D341Med (cell line): ENCODE data around the gene SLC24A3.

Source experiments
- DNase-seq: peaks from one replicate; pipeline ENCODE4 v3.0.0; 2012; ENCODE audit warnings: low spot score

The SLC24A3 gene

DNA sequence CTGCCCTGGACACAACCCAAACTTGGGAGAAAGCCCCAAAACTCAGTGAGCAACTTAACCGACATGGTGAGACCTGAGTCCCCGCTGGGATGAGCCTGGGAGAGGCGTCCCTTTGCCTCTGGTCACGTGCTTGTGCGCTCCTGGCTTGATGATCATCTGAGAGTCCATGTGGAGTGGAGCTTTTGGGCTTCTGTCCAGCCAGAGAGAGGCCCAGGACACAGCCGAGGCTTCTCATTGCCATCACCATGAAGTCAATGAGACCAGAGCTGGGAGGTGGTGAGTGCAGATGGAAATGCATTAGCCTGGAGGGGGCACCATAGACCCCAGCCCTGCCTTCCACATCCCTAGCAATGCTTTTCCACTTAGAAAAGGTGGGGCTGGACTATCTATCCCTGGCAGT lies 250.0 kb downstream of the SLC24A3 start:
- DNase-seq = no peak

DNA sequence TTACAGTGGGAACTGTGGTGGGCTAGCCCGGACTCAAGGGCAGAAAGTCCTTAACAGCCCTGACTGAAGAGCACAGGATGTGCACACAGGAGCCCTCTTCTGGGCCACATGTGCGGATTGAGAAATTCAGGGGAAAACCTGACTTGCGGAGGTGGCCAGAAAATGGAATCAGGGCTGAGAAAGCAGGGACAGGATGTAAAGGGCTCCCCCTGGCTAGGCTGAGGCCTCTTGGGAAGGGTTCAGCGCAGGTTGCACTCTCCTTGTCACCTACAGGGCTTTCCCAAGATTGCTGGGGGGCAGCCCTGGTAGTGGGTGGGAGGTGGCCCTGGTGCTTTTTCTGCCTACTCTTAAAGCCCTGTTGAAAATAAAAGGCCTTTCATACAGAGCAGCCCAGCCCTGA lies 251.2 kb downstream of the SLC24A3 start:
- no peak for DNase-seq

DNA sequence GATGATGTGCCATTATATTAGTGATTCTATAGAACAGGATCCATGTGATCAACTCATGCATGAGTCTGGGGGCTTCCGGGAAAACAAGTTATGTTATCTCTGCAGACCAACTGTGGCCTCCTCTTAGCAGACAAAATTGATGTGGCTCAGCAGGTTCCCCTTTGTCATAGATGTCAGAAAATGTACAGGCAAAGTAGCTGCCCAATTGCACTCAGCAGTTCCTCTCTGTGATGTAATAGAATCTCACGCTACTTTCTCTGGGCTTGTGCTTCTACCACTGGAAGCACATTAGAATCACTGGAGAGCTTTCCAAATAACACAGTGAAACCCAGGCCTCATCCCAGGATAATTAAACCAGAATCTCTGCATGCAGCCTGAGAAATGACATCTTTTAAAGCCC lies 253.1 kb downstream of the SLC24A3 start:
- DNase-seq = no peak

GRCh38 chr20:19466206-19466928 lies 253.9 kb downstream of the SLC24A3 start:
- DNase-seq = no peak

DNA sequence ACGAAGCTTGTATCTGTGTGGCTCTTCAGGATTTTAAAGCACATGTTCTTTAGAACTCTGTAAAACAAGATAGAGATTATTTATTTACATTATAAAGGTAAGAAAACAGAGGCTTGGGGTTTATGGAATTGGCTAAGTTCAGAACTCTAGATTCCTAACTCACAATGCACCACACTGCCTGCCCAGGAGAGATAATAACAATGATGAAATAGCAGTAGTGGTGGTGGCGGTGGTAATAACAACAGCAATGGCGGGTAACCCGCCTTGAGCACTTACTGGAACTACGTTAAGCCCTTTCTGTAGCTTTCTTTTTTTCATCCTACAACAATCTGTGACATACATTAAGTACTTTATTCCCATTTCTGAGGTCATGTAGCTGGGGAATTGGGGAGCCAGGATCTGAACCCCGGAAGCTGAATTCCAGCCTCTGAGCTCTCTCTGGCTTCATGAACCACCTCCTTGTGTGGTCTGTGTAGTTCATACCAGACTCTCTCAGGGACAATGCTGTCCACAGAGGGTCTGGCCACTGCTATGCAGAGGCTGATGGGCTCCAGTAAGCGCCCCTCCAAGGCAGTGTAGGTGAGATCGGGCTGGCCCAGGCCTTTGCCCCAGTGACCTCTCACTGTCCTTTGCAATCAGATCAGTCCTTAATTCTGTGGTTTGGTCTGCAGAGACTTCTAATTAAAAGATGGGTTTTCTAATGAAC lies 260.9 kb downstream of the SLC24A3 start:
- no peak for DNase-seq

DNA sequence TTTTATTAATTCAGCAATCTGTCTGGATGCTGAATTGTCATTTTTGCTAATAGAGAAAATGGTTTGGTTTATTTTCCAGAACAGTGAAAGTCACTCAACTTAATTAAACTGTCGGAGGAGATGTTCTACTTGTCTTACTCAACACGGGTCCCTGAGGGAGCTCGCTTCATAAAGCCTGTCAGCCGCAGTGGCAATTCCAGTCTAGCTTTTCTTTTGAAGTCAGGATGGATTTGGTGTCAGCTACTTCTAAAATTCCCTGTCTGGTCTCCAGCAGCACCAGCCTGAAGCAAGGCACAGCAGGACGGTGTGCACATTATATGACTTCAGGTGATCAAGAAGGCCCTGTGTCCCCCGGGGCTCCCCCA lies 261.5 kb downstream of the SLC24A3 start:
- DNase-seq = no peak

GRCh38 chr20:19478320-19478895 lies 266.0 kb downstream of the SLC24A3 start:
- no peak for DNase-seq

- no peak for DNase-seq
These were observed 270.3 kb downstream of the SLC24A3 start for GRCh38 chr20:19482726-19483125.

- no peak for DNase-seq
These were observed 270.9 kb downstream of the SLC24A3 start for GRCh38 chr20:19483309-19483708.

DNA sequence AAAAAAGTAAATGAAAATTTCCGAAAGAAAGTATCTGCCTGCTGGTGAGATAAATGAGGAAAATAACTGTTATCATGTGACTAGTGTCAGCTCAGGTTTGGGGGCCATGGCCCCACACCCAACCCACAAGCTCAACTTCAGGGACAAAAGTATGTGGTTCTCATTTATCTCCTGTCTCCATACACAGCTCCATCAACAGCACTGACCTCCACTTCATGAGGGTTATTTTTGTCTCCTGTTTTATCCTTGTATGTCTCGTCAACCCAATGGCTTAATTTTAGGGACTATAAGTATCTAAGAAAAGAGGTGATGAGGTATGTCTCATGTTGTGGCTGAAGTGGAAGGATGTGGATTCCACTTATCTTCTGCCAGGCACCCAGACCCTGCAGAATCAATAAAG lies 274.0 kb downstream of the SLC24A3 start:
- DNase-seq = no peak

- DNase-seq = no peak
These were observed 275.0 kb downstream of the SLC24A3 start for GRCh38 chr20:19487420-19487819.

DNA sequence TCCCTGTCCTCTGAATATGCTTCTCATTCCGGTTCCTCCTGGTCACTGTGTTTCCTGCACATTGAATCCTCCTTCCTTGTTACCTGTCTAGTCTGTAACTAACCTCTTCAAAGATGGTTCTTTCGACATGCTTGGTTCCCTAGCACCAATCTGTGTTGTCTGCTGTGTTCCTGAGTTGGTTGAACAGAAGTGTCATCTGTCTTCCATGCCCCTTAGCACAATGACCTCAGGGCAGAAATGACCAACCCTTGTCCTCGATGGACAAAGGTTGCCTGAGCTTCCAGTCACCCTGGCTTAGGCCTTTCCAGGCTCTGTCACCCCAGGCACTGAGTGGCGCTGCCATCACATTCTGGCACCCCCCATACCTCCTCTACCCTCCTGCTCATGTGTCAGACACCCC lies 278.8 kb downstream of the SLC24A3 start:
- no peak for DNase-seq

DNA sequence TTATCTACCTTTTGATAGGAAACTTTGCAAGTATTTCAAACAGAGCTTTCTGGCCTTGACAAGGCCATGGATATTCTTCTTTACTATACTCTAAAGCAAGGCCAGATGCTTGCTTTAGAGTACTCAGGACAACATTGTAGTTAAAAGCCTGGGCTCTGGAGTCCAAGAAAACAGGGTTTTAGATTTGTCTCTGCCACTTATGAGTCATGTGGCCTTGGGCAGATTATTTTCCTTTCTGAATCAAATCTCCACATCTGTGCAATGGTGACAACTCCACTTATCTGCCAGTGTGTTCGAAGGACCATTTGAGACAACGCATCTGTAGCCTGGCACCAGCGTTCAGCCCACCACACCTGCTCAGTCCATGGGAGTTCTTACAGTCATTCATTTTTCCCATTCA lies 279.7 kb downstream of the SLC24A3 start:
- no peak for DNase-seq

- DNase-seq = no peak
These were observed 280.4 kb downstream of the SLC24A3 start for GRCh38 chr20:19492687-19493336.

GRCh38 chr20:19493794-19494495 lies 281.5 kb downstream of the SLC24A3 start:
- no peak for DNase-seq

DNA sequence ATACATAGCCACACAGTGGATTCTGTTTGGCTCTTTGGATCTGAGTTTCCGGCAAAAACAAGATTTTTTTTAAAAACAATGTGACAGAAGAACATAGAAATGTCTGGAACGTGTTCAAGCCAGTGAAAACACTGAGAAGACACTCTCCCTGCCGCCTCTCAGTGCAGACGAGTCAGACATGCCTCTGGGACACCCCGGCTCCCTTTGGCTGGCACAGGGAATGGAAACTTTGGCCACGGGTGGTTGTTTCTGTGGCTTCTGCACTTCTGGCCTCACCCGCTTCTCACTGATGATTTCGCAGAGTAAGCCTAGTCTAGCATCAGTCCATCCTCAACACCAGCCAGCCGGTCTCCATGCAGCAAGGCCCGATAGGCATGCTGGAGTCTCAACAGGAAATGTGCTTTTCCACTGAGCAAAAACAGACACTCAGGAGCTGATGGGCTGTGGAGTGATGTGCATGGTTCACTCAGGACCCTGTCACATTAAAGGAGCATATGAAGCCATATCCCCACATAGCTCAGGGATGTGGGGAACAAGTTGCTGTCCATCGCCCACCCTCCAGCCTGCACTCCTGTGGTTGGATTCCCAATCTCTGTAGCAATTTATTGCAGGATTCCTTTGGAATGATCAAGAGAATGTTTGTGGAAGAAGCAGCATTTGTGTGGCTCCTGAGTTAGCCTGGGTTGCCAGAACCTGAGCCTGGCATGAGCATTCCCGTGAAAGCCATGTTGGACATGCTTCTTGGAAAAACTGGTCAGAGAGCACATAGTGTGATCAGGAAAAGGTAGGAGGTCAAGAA lies 283.7 kb downstream of the SLC24A3 start:
- no peak for DNase-seq

DNA sequence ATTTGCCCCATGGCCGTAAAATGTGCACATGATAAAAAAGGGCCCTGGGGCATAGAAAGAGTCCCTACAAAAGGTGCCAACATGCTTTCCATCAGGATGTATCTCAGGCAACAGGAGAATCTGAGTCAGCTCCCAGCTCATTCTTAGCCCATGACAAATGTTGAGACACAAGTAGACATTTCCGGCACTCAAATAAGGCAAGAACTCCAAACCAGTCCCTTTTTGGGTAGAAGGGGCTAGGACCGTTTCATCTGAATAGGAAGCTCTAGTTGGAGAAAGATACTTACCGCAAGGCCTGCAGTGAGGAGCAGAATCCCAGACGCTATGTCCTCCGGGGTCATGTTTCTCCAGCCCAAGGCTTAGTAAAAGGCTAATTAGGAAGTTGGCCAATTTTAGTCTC lies 284.6 kb downstream of the SLC24A3 start:
- no peak for DNase-seq

GRCh38 chr20:19498756-19499155 lies 286.3 kb downstream of the SLC24A3 start:
- no peak for DNase-seq

GRCh38 chr20:19501476-19502115 lies 289.2 kb downstream of the SLC24A3 start:
- DNase-seq = no peak

GRCh38 chr20:19502169-19502568 lies 289.7 kb downstream of the SLC24A3 start:
- no peak for DNase-seq

DNA sequence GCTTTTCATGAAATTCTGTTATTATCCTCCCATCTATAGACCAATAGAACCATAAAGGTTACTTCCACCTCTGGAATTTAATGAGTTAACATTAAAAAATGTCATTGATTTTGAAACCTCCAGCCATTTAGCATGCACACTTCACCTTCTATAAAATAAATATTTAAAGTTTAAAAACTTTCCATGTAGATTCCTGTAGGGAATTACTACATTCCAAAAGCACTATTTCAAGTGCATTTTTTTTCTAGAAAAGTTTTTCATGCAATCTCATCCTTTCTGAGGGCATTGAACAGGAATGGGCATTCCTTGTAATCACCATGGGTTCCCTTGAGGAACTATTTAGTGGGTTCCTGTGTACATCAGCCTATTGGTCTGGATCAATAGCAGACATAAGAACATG lies 291.8 kb downstream of the SLC24A3 start:
- no peak for DNase-seq
